Measurements from ENCODE around the gene STUM.
"Not testable (repeated sequence)": the region's sequence is repeated elsewhere in the genome, so short reads cannot be mapped to it uniquely, and the experiment has no call there.

The STUM gene, protein sequence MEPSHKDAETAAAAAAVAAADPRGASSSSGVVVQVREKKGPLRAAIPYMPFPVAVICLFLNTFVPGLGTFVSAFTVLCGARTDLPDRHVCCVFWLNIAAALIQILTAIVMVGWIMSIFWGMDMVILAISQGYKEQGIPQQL

DNA sequence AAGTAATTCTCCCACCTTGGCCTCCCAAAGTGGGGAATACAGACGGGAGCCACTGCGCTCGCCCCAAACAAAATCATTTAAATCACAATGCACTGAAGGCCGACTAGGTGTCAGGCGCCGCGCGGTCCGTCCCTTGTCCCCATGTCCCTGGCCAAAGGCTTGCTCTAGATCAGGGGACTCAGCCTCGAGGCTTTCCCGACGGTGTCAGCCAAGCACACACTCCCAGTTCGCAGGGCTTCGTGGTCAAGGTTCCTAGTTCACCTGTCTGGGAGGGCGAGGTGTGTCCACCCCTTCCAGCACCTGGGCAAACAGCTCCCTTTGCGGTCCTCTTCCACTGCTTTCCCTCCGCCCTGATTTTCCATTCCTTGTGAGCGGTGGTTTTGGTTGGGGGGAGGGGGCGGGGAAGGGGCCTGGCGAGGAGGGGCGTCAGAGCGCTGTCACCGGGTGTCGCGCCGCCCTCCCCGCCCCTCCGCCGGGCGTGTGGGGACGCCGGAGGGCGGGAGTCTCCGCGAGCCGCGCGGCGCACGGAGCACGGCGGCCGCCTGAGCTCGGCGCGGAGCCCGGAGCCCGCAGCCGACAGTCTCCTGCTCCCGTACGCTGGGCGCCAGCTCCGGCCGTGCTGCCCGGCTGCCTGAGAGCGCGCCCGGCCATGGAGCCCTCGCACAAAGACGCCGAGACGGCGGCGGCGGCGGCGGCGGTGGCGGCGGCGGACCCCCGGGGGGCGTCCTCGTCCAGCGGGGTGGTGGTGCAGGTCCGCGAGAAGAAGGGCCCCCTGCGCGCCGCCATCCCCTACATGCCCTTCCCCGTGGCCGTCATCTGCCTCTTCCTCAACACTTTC is at the start of gene STUM:
STUM (plus strand) TSS at position 509 of the 838 bp plus-strand sequence; CDS start at position 650, 141 bp downstream.
- no peak for DNase-seq

DNA sequence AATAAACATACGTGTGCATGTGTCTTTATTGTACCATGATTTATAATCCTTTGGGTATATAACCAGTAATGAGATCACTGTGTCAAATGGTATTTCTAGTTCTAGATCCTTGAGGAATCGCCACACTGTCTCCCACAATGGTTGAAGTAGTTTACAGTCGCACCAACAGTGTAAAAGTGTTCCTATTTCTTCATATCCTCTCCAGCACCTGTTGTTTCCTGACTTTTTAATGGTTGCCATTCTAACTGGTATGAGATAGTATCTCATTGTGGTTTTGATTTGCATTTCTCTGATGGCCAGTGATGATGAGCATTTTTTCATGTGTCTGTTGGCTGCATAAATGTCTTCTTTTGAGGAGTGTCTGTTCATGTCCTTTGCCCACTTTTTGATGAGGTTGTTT is 48.9 kb upstream of the STUM start:
- not testable (repeated sequence) for DNase-seq

DNA sequence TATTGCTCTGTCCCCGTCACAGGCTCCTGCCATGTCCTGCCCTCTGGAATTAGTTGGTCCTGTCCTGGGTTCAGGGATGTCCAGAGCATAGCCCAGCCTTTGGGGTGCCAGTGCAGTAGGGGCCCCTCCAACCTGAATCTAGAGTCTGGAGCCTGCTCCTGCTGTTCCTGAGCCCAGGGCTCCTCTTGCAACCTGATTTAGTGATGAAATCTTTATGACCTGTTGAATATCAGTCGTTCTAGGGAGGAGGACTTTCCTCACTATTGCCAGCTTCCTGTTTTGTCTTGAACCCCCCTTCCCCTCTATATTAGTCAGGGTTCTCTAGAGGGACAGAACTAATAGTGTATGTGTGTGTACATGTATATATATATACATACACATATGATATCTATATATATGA is 42.5 kb upstream of the STUM start:
- no peak for DNase-seq

DNA sequence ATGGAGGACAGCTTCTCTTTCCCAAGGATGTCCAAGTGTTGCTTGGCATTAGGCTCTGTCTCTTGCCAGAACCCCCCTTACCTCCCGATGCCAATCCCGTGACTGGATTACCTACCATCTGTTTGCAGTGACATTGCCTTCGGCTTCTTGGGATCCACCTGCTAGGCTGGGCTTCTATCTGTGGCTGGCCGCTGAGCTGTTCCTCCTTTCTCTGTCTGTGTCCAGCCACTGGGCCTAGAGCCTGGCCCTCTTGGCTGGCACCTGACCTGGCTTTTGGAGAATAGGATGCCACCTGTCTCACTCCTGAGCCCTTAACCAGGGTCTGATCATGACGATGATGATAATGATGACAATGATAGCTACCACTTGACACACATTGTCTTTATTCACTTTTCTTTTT is 41.6 kb upstream of the STUM start:
- no peak for DNase-seq

DNA sequence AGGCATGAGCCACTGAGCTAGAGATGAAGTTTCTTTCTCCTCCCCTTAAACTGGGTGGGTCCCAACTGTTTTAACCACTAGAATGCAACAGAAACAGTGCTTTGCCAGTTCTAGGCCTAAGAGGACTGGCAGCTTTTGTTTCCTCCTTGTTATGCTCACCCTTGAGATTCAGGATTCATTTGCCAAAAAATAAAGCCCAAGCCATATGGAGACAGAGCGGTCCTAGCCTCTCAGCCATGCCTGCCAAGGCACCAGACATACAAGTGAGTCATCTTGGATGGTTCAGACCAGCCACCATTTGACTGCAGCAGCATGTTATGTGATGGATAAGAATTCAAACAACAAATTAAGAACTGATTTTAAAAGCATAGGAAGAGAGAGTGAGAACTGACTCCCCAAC is 38.1 kb upstream of the STUM start:
- DNase-seq, result peak; percentile 15

DNA sequence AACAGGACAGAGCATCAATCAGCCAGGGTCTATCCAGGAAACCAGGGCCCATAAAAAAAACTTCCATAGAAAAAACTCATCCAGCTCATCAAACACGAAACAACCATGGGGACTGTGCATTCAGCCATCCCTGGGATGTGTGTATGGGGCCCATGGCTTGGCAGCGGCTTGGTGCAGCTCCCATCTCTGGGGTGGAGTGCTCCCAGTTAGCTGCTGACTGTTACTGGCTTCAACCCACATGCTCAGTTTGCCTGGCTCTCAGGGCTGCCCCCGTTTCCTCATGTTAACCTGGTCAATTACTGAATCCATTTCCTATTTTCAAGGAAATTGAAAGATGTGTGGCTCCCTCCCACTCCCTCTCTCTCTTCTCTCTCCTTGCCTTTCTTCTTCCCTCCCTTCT is 37.3 kb upstream of the STUM start:
- DNase-seq, result no peak

DNA sequence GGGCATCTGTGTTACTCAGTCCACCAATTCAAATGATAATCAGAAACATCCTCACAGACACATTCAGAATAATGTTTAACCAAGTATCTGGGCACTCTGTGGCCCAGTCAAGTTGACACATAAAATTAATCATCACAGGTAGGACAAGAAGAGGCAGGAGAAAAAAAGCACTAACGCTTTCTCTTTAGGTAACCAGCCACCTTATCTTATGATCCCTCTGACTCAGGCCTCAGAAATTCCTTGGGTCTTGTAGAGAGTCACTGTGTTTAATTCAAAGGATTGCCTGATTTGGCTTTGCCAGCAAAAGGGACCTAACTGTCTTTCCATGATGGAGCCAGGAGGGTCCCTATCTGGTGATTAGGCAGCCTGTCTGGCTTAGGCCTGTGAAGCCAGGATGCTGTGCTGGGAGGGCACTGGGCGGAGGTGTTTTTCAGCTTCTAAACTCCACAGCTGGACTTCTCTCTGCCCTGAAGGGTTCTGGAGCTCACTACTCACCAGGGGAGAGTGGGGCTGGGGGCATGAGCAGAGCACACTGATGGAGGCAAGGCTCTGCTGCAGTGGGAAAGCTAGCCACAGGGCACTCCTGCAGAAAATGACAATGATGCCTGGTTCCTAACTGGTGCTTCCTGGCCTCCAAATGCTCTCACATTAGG is 36.4 kb upstream of the STUM start:
- no peak for DNase-seq

DNA sequence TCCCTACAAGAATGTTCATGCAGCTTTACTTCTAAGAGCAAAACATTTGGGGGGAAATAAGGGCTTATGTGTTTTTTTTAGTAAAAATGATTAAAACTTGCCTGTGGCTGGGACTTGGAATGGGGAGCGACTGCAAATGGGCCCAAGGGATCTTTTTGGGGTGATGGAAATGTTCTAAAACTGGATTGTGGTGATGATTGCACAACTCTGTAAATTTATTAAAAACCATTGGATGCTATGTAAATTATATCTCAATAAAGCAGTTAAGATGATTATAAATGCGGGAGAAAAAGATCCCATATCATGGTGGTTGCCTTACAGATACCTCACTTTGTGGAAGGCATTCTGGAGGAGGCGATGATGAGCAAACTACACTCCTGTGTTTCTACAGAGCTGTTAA is 30.2 kb upstream of the STUM start:
- no peak for DNase-seq

DNA sequence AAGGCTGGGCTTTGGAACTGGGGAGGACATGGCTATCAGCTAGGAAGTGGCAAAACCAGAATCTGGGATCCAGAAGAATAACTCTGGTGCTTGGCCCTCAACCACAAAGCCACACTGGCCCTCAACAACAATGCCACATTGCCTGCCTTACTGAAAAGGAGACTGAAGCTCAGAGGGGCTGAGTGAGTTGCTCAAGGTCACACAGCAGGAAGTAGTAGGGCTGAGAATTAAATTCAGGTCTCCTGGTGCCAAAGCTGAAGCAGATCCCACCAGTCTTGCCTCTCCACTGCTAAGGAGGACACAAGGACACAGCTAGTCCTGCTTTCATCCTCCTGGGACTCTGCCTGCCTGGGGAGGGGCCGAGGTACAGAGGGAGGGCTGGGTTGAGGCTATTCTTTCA is 29.4 kb upstream of the STUM start:
- DNase-seq, result no peak

DNA sequence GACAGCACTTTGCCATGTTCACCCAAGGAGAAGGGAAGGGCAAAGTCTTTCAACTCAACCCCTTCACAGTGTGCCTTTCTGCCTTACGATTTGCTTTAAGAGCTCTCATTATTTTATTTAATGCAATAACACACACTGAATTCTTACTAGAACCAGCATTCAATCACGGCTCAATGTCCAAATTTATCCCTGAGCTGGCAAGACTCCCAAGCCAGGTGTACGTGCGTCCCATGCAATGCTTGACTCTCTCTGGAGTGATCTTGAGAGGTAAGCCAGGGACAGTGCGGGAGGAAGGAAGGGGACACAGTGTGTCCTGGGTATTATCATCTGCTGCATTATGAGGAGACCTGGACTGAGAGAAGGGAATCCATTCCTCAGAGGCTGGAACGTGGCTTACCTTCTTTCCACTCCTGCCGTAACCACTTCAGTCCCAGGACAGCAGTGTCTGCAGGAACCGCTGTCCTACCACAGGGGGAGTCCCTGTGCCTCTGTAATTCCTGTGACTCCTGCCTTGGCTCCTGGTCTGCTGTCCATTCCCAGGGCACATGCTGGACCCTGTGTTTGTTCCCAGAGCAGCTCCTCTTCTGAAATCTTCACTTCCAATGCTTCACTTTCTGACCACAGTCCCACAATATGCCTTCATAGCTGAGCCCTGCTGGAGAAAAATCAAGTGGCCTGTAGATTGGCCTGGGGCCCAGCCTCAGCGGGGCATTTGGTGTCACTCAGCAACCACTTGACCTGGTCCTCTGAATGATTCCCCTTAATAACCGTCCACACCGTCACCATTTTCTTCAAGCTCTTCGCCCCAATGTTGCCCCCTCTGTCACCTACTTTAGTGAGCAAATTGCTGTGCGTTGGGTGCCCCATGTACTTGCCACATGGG is 28.6 kb upstream of the STUM start:
- DNase-seq, result no peak

DNA sequence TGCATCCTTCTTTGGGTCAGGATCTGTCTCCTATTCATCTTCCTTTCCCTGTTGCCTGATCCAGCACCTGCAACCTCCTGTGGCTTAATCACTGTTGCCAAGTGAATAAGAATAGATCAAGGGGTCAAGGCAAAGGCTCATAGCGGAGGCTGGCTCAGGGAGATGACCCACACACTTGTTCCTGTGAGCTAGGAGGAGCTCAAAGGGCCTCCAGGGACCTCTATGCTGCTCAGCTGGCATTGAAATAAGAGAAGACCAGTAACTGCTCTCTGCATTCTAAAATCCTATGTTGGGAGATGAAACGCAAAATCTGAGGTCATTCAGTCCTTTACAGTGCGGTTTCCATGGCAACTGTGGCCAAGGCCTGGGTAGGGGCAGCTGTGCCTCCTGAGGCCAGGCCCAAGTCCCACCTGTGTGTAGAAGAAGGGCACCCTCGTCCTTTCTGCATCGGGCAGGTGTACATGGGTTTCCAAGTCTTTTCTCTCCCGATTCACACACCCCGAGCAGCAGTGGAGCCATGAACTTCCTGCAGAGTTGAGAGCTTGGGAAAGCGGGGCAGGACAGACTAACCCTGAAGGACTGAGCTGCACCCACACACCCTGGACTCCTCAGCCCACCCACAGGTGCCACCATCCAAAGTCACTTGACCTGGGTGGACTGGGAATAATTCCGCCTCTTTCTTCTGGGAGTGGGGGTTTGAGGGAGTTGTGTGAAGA is 27.8 kb upstream of the STUM start:
- DNase-seq, result no peak

DNA sequence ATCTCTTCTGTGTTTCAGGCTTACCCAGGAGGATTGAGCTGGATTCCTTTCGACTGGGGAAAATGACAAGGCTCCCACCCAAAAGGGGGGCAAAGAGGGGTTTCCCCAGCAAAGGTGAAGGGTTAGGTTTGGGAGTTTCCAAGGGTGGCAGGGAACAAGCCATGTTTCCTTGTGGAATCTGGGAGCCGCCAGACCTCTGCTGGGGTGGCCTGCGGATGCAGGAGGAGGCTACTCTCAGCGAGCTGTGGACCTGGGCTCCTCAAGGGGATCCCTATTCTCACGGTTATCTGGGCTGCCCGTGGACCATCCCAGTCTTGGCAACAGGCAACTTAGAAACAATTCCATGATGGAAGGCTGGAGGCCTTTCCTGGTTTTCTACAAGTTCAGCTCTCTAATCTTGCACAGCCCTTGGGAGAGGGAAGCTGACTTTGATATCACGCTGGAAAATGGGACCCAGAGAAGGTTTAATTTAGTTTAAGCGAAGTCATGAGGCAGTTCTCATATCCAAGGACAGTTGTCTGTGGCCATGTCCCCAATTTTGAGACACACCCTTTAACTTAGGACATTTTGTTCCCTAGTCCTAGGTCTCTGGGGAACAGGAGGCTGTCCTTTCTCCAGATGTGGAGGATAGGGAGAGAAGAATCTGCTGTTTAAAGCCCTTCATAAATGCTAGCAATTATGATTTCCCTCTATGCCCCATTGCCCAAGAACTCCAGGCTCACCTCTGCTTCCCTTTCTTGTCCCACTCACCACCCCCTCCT is 24.7 kb upstream of the STUM start:
- DNase-seq, result no peak

DNA sequence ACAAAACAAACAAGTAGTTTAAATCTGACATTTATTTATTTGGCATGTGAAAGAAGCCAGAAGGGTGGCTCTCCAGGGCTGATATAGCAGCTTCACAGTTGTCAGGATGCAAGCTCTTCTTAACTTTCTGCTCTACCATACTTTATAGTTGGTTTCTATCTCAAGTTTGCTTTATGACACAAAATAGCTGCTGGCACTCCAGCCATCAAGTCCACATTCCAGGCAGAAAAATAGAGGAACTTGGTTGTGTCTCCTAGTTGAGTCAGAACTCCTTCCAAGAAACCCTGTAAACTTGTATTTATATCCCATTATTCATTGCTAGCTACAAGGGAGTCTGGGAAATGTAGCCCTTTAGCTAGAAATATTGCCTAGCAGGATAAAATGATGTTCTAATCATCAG is 24.0 kb upstream of the STUM start:
- no peak for DNase-seq

DNA sequence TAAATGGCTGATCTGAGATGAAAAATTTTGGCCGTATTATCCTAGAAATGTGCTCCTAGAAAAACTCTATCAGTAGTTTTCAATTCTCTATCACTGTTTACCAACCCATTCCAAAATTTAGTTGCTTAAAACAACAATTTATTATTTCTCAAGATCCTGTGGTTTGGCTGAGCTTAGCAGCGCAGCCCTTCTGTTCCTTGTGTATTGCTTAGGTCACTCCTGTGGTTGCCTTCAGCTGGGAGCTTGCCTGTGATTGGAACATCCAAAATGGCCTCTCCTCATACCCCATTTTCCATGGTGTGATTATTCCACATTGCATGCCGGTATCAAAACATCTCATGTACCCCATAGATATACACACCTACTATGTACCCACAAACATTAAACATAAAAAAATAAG is 22.8 kb upstream of the STUM start:
- DNase-seq, result no peak

DNA sequence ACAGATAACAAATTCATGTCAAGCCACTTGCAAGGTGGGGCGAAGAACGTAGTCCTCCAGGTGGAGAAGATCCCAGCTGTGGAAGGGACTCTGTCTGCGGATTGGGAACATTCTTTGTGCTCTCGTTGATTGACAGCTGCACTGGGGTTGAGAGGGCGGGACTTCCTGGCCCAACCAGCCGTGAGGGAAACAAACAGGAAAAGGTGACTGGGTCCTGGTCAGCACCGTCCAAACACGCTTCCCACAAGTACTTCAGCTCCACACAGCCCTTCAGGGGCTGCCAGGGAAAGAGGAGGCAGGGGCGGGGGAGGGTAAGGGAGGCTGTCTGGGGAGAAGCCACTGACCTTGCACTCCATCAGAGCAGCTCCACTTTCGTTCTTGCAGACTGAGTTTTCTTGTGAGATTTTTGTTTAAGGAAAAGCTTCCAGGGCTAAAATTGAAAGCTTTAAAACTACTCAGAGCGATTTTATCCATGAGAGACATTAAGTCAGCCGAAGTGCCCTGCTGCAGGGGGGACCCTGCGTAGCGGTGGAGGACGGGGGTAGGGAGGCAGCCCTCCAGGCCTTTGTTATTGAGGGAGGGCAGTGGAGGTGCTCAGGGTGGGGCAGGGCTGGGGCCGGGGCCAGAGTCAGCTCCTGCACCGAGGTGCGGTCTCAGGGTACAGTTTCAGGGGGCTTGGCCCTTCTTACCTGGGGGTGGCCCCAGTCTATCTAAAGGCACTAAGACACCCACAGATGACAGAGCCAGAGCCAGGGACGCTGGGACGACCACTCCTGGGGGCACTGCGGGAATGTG is 21.6 kb upstream of the STUM start:
- DNase-seq, result no peak

DNA sequence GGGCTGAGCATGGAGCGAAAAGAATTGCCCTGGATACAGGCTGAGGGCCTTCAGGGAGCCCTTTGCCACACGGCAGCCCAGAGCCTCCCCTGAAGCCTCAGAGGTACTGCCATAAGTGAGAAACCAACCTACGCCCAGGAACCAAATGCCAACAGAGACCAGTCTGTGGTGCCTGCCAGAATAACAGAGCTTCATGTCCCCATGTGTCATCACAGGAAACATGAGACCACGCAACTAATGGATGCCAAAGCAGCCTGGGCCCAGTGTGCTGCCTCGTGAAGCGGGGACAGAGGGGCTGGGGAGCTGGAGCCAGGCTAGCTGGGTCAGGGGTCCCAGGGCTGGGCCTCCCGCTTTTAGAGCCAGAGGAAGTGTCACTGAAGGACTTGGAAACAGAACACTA is 18.7 kb upstream of the STUM start:
- DNase-seq, result no peak

DNA sequence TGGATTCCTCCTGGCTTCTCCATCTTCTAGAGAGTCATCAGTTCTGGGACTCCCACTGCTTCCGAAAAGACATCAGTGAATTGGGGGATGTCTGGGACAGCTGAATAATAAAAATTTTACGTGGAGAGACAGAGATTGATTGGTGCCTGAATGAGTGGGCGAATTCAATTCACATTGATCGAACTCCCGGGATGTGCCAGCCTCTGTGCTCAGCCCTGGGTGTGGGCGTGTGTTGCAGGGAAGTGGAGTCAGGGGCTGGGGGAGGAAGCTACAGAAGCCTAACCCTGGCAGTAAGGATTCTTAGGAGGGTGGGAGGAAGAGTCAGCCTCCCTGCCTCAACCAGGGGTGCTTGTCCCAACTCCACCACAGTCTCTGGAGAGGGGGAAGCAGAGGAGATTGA is 18.0 kb upstream of the STUM start:
- no peak for DNase-seq

DNA sequence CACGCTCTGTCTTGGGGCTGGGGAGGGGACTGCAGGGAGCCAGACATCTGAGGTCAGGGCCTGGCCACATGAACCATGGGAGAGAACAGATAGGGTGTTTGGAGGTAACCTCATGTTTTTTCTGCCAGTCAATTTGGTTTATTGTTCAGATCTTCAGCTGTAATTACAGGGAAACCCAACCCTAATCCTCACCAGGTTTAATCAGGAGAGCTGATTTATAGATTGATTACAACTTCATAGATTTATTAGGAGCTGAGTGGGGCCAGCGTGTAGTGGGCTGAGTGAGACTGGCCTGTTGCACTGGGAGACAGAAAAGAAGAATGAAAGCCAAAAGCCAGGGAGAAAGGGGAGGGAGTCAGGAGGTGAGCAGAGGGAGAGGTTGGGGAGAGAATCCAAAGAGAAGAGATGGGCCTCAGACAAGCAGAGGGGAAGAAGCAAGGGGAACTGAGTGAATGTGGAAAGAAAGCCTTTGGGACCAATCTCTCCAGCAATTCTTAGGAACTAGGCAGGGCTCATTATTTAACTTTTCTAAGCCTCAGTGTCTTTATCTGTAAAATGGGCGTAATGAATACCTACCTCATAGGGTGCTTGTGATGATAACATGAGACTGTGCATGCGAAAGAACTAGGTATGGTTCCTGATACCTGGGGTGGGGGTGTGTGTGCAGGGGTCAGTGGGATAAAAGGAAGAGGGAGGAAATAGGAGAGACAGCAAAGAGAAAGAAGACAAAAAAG is 17.0 kb upstream of the STUM start:
- no peak for DNase-seq

DNA sequence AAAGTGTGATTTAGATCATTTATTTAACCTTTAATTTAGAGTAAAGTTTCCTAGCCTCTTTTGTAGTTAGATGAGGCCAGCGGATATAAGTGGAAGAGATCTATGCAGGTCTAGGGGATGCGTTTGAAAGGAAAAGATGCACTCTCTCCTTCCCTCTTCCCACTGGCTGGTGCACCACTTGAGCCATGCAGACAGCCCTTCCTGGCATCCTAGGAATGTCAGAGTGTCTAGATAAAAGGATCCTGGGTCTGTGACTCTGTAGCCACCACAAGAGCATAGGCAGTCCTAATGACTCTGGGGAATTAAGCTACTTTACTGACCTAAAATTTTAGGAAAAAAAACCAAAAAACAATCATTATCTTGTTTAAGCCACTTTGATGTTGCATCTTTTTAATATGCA is 16.0 kb upstream of the STUM start:
- DNase-seq, result no peak

DNA sequence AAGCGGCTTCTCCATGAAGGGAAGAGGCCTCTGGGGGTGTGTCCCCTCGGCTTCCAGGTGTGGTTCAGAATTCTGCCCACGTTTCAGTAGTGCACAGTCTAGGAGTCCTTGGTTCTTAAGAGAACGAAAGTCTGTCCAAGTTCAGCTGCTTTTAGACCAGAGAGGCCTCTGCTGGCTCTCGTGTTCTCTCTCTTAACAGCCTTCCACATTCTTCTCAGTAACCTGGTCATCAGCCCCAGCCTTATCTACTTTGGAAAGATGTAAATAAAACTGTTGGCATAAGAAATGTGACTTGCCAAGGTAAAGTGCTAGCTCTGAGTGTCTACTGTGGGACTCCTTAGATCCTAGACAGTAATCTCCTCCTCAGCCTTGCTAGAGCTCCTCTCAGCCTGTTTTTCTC is 15.3 kb upstream of the STUM start:
- DNase-seq, result no peak
